ENCODE data around the gene GSPT1.
"Not testable (repeated sequence)": the region's sequence is repeated elsewhere in the genome, so short reads cannot be mapped to it uniquely, and the experiment has no call there.

Gene GSPT1

DNA sequence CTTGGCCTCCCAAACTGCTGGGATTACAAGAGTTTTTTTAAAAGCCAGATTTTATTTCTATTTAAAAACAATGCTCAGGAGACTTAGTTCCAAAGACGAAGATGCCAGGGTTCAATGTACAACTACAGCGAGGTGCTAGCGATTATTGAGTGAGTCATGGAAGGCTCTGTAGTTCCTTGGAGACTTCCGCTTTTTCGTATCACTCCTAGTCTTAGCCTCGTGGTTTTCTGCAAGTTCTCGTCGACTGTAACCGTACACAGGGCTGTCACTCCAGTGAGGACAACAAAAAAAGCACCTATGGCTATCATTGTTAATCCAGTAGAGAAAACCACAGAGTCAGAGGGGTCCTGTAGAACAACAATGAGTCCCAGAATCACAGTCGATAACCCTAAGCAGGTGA is 96.0 kb downstream of the GSPT1 start:
- no peak for TF ChIP-seq POLR2A (IDR thresholded peaks at IDR 0.05; ENCODE audit: low read depth, low read length)
- DNase-seq (ENCODE audit: insufficient read length, low spot score) (no peak), FAIRE-seq (no peak)

- FAIRE-seq; DNase-seq (ENCODE audit: insufficient read length, low spot score): not testable (repeated sequence)
These were observed 96.8 kb downstream of the GSPT1 start for GRCh38 chr16:11818970-11819369.
